GM18502 (cell line): ENCODE results near the gene UBE2K.
"Not testable (repeated sequence)": the region's sequence is repeated elsewhere in the genome, so short reads cannot be mapped to it uniquely, and the experiment has no call there.

Experiments used
- ATAC-seq: cut with Tn5 transposase; IDR thresholded peaks from one replicate; pipeline ENCODE4 v1.9.1; 2021; ENCODE audit warnings: mild to moderate bottlenecking; ENCODE audit not compliant: unreplicated experiment, poor library complexity

UBE2K gene, protein sequence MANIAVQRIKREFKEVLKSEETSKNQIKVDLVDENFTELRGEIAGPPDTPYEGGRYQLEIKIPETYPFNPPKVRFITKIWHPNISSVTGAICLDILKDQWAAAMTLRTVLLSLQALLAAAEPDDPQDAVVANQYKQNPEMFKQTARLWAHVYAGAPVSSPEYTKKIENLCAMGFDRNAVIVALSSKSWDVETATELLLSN

GRCh38 chr4:39697740-39698423, at the start of gene UBE2K:
TSS of gene UBE2K (plus strand) at chr4:39698136. CDS start at chr4:39698328, 192 bp downstream.
- ATAC-seq = peak; percentile 83

GRCh38 chr4:39648213-39648612, 49.7 kb upstream of the UBE2K start:
- no peak for ATAC-seq

GRCh38 chr4:39648827-39649558, 48.9 kb upstream of the UBE2K start:
- no peak for ATAC-seq

DNA sequence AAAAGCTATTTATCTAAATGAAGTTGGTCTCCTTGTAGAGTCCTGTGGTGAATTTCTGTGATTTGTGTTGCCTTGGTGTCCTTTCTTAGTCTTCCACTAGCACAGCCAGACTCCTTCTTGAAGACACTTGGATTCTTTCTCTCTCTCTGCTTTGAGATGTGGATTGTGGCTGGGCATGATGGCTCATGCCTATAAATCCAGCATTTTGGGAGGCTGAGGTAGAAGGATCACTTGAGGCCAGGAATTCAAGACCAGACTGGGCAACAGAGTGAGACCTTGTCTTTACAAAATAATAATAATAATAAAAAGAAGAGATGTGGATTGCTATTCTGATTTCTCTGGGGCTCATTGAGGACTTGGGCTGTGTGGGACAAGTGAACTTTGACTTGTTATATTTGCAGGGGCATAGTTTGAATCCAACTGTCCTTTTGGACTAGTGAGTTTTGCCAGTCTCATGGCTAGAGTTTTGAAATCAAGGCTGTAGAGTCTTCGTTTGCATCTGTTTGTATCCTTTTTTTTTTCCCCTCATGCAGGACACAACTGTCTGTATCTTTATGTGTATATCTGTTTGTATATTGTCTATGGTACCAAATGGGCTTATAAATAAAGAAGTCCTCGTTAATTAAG, 48.2 kb upstream of the UBE2K start:
- no peak for ATAC-seq

DNA sequence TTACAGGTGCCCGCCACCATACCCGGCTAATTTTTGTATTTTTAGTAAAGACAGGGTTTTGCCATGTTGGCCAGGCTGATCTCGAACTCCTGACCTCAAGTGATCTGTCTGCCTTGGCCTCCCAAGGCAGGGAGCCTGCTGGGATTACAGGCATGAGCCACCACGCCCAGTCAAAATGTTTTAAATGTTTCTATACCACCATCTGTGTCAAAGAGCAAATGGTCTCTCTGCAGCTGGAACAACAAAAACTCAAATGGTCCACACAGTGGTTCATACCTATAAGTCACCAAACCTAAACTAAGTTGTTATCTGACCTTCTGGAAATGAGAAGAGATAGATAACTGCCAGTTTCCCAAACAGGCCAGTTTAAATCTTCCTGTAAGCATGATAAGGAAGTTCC, 46.4 kb upstream of the UBE2K start:
- ATAC-seq = not testable (repeated sequence)

- ATAC-seq = no peak
Measured at GRCh38 chr4:39655211-39655610, 42.7 kb upstream of the UBE2K start.

- ATAC-seq = no peak
Measured at GRCh38 chr4:39655876-39656275, 42.1 kb upstream of the UBE2K start.

- not testable (repeated sequence) for ATAC-seq
Measured at GRCh38 chr4:39656638-39657037, 41.3 kb upstream of the UBE2K start.

DNA sequence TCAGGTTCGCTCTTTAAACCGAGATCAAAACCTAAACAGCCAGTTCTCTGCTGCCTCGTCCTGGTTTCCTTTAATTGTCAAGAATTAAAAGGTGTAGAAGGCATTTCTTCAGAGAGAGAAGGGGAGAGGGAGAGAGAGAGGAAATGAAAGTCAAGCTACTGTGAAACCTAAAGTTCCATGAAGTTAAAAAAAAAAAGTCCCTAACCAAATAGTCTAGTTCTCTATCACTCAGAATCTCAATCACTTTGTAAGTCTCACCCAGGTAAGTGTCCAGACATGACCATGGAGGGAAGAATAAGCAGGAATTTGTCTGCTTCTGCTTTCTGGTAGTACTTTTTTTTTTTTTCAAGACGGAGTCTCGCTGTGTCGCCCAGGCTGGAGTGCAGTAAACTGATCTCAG, 40.5 kb upstream of the UBE2K start:
- peak; percentile 76 for ATAC-seq

- no peak for ATAC-seq
Measured at GRCh38 chr4:39658756-39659155, 39.2 kb upstream of the UBE2K start.

DNA sequence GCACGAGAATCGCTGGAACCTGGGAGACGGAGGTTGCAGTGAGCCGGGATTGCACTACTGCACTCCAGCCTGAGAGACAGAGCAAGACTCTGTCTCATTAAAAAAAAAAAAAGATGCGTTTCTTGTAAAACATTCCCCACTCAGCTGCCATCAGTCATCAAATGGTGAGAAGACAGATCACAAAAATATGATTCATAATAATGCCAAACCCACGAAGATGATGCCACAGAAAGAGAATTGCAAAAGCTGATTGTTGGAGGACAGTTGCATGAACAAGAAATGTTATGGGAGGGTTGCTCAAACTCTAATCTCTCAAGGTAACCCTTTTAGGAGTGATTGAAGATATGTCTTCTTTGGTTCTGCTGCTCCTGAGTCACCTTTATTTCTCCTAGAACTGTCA, 37.9 kb upstream of the UBE2K start:
- ATAC-seq = no peak

- ATAC-seq = no peak
Measured at GRCh38 chr4:39660757-39661156, 37.2 kb upstream of the UBE2K start.

DNA sequence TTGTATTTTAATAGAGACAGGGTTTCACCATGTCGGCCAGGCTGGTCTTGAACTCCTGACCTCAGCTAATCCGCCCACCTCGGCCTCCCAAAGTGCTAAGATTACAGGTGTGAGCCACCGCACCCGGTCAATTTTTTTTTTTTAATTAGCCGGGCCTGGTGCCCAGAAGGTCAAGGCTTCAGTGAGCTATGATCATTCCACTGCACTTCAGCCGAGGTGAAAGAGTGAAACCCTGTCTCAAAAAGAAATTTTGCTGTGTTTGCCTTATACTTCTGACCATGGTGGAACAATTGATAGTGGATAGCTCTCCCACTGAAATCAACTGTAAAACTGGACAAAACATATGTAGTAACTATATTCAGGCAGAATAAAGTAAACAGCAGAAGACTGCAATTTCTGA, 35.3 kb upstream of the UBE2K start:
- ATAC-seq = no peak

GRCh38 chr4:39664828-39665731, 32.9 kb upstream of the UBE2K start:
- ATAC-seq = no peak

DNA sequence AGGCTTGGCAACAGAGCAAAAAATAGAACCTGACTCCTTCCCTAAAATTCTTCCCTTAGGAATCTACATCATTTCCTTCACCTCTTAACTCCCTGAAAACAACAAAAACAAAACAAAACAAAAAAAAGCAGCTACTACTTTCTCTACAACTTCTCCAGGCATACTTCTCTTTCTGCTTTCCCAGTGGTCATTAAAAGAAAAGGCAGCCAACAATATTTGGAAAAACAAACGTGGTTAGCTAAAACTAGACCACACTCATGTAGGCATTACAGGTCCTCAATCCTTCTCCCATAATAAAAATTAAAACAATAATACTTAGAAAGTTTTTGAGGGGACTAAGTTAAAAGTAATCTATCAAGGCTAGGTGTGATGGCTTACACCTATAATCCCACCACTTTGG, 30.2 kb upstream of the UBE2K start:
- no peak for ATAC-seq

DNA sequence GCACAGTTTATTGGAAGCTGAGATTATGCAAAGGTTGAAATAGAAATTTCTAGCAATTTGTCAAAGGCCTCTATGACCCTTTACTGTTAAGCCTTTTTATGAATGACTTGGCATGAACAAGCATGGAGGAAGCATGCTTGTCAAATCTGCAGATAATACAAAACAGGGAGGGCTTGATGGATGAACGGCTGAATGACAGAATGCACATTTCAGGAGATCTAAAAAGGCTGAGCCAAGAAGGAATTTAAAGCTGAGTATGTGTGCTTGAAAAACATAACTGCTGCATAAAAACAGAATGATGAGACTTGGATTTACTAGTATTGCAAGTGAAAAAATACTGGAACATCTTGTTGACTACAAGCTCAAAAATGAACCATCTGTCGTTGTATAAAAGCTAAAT, 29.0 kb upstream of the UBE2K start:
- no peak for ATAC-seq

GRCh38 chr4:39670296-39670695, 27.6 kb upstream of the UBE2K start:
- ATAC-seq = not testable (repeated sequence)

DNA sequence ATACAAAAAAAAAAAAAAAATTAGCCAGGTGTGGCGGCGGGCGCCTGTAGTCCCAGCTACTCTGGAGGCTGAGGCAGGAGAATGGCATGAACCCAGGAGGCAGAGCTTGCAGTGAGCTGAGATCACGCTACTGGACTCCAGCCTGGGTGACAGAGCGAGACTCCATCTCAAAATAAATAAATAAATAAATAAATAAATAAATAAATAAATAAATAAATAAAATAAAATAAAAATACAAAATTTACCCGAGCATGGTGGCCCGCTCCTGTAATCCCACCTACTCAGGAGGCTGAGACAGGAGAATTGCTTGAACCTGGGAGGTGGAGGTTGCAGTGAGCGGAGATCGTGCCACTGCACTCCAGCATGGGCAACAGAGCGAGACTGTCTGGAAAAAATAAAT, 22.3 kb upstream of the UBE2K start:
- ATAC-seq = not testable (repeated sequence)

DNA sequence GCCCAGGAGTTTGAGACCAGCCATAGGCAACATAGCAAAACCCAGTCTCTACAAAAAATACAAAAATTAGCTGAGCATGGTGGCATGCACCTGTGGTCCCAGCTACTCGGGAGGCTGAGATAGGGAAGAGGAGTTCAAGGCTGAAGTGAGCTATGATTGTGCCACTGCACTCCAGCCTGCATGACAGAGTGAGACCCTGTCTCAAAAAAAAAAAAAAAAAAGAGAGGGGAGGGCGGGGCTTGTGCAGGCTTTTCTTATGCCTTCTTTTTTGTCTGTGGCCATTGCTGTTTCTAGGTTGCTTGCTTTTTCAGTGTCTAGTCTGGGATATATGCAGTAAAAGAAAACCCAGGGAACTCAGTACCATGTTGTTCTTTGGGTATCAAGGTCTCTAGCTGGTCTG, 16.9 kb upstream of the UBE2K start:
- not testable (repeated sequence) for ATAC-seq

DNA sequence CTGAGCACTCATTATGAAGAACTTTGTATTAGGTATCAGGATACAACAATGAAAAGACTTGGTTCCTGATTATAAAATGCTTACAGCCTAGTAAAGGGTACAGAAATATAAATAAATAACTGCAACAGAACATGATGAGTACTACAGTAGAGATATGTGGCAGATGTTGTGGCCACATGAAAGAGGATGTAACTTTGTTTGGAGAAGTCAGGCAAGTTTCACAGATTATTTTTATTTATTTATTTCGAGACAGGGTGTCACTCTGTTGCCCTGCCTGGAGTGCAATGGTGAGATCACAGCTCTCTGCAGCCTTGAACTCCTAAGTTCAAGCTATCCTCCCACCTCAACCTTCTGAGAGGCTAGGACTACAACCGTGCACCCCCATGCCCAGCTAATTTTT, 15.8 kb upstream of the UBE2K start:
- peak; percentile 81 for ATAC-seq
